GM04504 (cell line): ENCODE measurements around the gene RNF126.
"Not testable (repeated sequence)": the region's sequence is repeated elsewhere in the genome, so short reads cannot be mapped to it uniquely, and the experiment has no call there.

Source experiments
- DNase-seq: peaks from one replicate; pipeline ENCODE4 v3.0.0-alpha.2; 2012; ENCODE audit warnings: low read depth

The RNF126 gene

DNA sequence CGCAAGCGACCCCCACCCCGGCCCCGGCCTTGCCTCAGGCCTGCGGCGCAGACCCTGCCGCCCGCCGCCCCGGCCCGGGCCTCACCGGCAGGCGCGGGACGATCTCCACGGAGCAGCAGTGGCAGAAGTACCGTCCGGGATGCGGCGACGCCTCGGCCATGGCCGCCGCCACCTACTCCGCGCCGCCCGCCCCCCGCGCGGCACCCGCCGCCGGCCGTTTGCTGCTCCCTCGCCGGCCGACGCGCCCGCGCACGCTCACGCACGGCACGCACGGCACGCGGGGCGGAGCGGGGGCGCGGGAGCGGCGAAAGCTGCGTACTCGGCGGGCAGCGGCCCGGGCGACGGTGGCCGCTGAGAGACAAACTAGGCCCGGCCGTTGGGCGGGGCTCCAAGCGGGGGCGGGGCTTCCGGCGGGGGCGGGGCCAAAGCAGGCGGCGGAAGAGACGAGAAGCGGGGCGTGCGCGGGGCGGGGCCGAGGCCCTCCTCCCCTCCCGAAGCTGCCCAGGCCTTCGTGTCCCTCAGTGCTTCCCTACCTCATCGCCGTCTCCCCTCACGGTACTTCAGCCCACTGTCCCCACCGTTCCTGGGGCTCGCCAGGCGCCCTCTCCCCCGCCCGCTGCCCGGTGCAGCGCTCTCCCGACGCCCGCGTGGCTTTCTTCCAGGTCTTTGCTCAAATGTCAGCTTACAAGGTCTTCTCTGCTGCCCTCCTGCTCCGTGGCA is at the start of gene RNF126:
Gene RNF126, minus strand, starts transcription at position 253 of the 720 bp plus-strand sequence. Its CDS starts 93 bp downstream, at position 160.
- peak; percentile 78 for DNase-seq

DNA sequence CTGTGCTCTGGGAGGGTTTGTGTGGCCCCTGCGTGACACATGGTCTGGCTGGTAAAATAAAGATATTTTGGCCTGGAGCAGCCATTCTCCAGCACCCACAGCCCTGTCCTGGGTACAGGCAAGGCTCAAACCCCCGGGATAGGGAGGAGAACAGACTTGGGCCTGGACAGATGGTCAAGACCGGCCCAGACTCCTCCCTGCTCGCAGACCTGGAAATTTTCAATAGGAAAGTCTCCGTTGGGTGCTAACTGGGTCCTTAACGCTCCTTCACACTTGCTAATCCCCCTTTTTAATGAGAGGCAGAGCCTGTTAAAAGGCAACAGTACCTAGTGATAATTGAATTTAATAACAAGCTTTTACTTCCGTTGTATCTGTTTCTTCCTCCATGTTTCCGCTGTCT is 48.2 kb upstream of the RNF126 start:
- DNase-seq: no peak

DNA sequence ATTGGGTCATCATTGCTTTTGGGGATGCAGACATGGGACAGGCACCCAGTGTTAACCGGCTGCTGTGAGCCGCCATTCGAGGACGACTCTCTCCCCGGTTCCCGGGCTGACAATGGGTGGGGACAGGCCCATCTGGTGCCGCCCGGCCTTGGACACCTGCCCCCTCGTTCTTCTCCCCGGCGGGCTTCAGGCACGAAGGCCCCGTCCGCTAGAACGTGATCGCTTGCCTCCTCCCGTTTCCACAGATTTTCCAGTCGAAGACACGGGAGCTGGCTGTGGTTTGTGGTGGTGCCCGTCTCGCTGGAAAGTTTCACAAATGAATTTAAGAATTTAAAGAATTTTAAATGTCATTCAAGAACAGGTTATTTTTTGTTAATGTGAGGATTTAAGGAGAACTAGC is 47.8 kb upstream of the RNF126 start:
- no peak for DNase-seq

DNA sequence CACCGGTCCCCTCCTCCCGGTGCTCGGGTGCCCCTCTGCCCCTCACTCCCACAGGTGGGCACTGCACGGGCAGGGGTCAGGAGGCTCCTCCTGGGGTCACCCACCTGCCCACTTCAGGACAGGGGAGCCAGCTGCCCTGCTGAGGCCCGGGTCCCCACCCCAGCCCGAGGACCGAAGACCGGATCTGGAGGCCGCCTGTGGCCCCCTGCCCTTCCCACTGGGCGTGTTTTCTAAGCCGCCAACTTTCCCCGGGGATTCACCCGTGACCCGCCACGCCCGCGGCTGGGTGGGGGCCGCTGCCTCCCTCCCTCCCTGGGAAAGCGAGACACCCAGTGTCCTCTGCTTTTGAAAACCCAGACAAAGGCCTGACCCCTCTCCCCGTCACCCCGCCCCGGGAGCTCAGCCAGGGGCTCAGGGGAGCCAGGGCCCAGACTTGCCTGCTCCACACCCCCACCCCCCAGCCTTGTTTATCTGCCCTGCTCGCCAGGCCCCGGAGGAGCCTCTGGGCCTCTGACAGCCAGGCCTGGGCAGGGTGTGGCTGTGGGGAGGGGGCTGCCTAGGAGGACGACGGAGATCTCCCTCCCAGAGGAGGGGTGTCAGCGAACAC is 47.1 kb upstream of the RNF126 start:
- no peak for DNase-seq

DNA sequence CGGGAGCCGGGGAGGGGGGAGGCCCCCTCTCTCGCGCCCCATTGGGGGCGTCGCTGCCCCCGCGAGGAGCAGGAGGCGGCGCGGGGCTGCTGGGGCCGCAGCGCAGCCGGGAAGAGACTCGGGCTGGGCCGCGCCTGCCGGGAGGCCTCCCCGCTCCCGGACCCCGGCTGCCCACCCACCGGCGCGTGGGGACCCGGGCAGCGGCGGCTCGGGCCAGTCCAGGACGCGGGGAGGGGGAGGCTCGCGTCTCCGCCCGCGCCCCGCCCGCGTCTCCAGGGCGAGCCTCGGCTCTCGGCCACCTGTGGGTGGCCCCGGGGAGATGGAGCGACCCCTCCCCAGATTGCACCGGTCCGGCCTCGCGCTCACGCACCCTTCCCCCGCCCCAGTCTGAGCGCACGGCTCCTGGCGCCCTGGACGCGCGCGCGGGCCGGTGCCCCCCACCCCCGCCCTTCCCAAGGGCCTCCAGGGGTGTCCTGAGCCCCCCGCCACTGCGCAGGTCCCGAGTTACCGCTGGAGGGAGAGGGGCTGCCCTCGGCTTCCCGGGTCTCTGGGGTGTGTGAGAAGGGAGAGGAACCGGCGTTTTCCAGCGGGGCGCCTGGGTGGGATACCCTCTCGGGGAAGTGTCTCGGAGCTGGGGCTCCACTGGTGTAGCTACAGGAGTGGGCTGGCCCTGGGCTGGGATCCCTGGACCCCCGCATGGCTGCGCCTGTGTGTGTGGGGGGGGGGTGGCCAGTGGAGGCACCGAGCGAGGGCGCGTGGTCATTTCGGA is 46.4 kb upstream of the RNF126 start:
- DNase-seq: no peak

DNA sequence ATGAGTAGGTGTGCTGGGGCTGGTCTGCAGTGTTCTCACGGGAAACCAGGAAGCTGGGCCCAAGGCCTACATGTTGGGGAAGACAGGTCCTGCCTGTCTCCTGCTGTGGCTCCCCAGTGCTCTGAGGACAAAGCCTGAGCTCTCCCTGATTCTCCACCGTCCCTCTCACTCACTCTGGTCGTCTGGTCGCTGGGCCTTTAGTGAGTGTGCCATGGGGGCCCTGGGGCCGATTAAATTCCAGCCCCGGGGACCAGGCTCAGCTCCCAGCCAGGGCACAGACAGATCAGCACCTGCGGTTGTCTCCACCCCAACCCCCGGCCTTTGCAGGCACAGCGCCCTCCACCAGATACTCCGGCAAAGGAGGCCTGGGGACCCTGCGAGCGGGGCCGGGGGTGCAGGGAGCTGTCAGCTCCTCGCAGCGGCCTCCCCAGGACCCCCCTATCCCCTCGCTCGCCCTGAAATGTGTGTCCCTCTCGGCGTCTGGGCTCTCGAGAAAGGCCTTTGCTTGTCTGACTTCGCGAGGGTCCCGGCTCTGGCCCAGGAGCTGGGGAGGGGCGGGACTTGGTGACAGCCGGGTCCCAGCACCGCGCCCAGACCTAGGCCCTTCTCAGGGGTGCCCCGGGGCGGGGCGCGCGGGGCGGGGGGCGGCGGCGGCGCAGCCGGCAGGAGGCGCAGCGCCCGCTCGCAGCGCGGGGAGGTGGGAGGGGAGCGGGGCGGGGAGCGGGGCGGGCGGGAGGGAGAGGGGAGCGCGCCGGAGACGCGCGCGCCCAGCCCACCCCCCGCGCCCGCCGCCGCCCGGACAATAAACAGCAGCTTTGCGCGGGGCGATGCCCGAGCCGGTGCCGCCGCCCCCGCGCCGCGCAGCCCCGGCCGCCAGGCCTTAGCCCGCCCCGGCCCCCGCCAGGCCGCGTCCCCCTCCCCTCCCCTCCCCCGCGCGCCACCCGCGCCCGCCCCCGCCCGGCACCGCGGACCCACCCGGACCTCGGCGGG is 45.4 kb upstream of the RNF126 start, which contains the start of gene PALM:
Gene PALM, plus strand, starts transcription at position 782 of the 990 bp plus-strand sequence. CDS start 212 bp downstream, outside the sequence.
- no peak for DNase-seq

DNA sequence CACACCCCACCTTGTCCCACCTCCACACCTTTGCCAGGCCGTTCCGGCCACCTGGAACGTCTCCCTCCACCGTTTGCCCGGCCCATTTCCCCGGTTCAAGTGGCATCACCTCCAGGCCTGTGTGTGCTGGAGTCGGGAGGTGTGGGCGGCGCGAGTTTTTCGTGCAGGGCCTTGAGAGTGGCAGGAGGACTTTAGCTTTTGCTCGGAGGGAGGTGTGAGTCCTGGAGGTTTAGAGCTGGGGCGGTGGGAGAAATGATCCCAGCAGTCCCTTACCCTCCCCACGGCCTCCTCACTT is 41.4 kb upstream of the RNF126 start:
- no peak for DNase-seq

DNA sequence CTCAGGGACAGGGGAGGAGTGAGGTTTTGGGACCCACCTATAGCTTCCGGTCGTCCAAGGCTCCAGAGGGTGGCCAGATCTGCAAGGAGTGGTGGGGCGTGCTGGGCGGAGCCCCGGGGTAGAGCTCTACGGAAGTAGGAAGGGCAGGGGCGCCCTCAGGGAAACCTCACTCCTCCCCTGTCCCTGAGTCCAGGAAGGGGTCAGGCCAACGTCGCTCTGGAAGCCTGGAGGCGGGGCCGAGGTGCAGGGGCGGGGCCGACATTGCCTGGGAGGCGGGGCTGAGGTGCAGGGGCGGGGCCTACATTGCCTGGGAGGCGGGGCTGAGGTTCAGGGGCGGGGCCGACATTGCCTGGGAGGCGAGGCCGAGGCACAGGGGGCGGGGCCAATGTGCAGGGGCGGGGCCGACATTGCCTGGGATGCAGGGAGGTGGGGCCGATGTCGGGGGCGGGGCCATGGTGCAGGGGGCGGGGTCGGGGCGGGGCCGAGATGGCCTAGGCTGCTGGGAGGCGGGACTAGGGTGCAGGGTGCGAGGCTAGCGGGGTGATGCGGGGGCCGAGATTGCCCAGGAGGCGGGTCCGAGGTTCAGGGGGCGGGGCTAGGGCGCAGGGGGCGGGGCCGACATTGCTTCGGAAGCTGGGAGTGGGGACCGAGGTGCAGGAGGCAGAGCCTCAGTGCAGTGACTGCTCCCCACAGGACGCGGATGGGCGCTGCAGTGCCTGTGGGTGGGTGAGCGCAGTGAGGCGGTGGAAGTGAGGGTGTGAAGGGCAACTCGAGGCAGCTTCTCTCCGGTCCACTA is 40.8 kb upstream of the RNF126 start:
- no peak for DNase-seq

DNA sequence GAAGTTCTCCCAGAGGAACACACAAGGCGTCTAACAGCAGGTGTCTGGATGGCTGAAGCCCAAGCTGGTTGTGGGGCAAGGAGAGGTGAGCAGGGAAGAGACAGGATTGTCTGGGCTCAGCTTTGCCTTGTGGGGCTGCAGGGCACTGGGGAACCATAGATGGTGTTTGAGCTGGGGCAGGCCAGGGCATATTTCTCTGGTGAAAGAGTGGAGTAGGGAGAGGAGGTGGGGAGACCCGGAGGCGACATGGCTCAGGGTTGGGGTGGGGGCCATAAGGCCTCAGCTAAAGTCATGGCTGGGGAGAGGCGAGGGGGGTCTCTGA is 40.3 kb upstream of the RNF126 start:
- no peak for DNase-seq

DNA sequence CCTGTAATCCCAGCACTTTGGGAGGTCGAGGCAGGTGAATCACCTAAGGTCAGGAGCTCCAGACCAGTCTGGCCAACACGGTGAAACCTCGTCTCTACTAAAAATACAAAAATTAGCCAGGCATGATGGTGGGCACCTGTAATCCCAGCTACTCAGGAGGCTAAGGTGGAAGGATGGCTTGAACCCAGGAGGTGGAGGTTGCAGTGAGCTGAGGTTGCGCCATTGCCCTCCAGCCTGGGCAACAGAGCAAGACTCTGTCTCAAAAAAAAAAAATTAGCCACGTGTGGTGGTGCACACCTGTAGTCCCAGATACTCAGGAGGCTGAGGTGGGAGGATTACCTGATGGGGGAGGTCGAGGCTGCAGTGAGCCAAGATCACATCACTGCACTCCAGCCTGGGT is 39.8 kb upstream of the RNF126 start:
- not testable (repeated sequence) for DNase-seq

DNA sequence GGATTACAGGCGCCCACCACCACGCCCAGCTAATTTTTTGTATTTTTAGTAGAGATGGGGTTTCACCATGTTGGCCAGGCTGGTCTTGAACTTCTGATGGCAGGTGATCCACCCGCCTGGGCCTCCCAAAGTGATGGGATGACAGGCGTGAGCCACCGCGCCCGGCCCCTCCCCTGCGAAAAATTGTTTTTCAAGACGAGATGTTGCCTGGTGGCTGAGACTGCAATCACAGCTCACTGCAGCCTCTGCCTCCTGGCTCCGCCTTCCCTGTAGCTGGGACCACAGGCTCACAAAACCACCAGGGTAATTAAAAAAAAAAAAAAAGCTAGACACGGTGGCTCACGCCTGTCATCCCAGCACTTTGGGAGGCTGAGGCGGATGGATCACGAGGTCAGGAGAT is 36.9 kb upstream of the RNF126 start:
- DNase-seq: not testable (repeated sequence)

DNA sequence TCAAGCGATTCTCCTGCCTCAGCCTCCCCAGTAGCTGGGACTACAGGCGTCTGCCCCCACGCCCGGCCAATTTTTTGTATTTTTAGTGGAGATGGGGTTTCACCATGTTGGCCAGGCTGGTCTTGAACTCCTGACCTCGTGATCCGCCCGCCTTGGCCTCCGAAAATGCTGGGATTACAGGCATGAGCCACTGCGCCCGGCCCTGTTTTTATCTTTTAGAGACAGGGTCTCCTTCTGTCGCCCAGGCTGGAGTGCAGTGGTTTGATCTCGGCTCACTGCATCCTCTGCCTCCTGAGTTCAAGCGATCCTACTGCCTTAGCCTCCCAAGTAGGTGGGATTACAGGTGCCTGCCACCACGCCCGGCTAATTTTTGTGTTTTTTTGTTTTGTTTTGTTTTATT is 35.5 kb upstream of the RNF126 start:
- not testable (repeated sequence) for DNase-seq

DNA sequence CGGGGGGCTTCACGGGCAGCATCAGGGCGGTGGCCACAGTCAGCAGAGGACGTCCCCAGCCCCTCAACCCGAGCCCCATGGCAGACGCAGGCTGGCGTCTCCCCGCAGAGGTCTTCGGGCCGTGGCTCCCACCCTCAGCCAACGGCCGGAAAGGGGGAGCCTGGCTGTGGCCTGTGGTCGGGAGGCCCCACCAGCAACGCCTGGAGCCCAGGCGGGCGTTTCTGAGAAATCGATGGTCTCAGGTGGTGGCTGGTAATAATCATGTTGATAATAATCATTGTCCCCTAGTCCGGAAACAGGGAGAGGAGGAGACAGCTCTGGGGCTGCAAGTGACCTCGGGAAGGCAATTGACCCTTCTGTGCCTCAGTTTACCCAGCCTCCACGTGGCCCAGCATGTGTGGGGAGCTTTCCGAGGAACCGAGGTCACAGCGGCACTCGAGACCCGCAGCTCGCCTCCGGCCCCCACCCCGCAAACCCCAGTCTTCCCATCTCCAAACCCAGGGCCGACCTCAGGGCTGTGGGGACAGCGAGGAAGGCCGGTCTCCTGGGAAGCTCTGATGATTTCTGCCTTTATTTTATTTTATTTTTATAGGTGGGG is 32.4 kb upstream of the RNF126 start, which contains the start of gene PRSS57:
Gene PRSS57, minus strand, starts transcription at position 101 of the 598 bp plus-strand sequence. Its CDS starts 22 bp downstream, at position 79.
- no peak for DNase-seq

DNA sequence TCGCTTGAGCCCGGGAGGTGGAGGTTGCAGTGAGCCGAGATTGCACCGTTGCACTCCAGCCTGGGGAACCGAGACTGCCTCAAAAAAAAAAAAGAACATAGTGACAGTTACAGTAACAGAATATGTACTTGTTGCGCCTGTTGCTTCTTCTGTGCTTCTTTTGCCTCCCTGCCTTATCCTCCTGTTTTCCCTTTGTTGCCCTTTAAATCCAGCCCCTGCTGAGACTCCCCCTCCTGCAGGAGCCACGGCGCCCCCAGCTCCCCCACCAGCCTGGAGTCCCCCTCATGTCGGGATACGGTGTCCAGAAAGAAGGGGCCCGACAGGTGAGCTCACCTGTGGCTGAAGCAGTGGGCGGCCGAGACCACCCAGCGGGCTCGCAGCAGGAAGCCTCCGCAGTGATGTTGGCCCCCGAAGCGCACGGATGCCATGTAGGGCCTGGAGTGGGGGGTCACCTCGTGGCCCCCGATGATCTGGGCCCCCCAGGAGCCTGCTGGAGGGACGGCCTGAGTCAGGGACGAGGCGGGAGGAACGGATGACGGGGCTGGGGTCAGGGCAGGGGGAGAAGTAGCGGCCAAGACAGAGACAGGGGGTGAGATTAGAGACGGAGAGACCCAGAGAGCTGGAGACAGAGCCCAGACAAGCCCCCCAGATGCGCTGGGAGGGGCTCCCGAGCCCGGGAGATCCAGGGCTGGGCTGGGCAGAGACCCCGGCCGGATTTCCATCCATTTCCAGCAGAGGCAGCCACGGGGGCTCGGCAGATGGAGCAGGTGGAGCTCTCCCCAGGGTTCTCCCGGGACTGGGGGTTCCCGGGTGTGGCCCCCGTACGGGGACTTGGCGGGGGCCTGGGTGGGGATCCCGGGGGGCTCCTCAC is 31.7 kb upstream of the RNF126 start:
- DNase-seq: no peak

DNA sequence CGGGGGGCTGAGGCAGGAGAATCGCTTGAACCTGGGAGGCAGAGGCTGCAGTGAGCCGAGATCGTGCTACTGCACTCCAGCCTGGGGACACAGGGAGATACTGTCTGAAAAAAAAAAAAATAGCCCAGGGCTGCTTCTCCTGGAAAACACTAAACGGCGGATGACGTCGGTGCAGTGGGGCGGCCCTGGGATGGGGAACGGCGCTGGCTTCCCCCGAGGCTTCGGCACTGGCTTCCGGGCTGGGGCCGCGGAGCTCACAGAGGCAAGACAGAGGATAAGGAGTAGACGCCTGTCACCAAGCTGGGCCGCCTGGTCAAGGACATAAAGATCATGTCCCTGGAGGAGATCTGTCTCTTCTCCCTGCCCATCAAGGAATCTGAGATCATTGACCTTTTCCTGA is 27.2 kb upstream of the RNF126 start:
- no peak for DNase-seq

DNA sequence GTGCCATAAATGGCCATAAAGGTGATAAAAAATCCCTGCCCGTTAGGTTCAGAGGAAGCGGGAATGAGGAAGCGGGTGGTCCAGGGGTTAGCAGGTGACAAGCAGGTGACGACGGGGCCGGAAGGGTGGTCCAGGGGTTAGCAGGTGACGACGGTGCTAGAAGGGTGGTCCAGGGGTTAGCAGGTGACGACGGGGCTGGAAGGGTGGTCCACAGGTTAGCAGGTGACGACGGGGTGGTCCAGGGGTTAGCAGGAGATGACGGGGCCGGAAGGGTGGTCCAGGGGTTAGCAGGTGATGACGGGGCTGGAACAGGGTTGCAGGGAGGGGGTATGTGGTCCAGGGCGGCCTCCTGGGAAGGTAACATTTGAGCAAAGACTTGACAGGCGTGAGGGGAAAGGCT is 26.0 kb upstream of the RNF126 start:
- no peak for DNase-seq

DNA sequence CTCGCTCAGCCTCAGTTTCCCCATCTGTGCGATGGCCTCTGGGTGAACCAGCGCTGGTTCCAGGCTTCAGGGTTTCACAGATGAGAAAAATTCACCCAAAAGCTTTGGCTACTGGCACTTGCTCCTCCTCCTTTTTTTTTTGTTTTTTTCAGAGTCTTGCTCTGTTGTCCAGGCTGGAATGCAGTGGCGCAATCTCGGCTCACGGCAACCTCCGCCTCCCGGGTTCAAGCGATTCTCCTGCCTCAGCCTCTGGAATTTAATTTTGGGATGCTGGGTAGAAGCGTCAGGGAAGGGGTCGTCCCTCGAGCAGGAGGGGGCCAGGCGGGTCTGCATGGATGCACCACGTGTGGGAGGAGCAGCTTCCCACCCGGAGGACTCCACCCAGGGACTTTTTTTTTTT is 25.2 kb upstream of the RNF126 start:
- no peak for DNase-seq

DNA sequence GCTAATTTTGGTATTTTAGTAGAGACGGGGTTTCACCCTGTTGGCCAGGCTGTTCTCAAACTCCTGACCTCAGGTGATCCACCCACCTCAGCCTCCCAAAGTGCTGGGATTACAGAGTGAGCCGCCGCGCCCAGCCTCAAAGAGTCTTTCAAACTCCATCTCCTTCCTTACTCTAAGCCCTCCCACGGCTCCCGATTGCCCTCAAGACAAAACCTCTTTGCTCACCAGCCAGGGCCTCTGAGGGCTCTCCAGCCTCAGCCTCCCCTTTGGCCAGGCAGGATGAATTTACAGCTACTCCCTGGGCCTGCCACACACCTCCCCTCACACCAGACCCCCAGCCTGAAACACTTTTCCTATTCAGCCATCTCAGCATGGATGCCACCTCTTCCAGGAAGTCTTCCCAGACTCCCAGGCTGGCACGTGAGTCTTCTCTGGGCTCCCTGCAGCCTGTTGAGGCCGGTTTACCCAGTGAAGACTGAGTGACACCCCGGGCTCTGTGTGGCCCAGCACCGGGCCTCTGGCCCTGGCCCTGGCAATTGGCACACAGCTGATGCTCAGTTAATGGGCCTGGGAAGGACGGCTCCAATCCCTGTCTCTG is 24.7 kb upstream of the RNF126 start:
- no peak for DNase-seq

DNA sequence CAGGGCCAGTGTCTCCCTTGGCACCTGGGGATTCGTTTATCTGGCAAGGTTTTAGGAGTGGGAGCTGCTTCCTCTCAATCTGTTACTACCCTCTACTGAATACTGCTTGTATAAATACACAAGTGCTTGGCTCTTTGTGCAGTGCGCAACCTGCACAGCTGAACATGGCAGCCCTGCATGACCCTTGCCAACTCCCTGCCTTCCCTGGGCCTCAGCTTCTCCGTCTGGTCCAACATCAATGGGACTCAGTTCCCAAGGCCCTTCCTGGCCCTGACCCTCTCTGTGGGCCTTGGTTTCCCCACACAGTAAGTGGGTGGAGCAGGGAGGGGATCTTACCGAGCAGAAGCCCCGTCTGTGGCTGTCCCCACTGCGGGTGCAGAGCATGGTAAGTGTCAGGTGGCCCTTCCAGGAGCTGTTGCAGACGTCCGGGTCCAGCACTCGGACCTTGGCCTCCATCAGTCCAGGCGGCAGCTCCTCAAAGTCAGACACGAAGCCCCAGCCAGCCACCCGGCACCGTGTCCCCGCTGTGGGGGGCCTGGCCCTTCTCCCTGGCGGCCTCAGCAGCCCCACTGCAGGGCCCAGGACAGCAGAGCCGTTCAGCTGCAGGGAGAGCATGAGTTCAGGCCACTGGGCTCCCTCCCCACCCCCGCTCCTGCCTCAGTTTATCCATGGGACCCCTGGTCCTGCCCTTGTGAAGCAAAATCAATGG is 23.7 kb upstream of the RNF126 start:
- DNase-seq: no peak
